Stimulated activated CD8-positive, alpha-beta memory T cell treated with anti-CD3 and anti-CD28 coated beads, Interleukin-15, amount 100 ng/mL, for 1 hour (primary cell): ENCODE results near the gene GMNN.
"Not testable (repeated sequence)": the region's sequence is repeated elsewhere in the genome, so short reads cannot be mapped to it uniquely, and the experiment has no call there.

Experiments
- DNase-seq: peaks from one replicate; pipeline ENCODE4 v3.0.0-alpha.2; 2020; ENCODE audit warnings: low read depth

Gene GMNN

DNA sequence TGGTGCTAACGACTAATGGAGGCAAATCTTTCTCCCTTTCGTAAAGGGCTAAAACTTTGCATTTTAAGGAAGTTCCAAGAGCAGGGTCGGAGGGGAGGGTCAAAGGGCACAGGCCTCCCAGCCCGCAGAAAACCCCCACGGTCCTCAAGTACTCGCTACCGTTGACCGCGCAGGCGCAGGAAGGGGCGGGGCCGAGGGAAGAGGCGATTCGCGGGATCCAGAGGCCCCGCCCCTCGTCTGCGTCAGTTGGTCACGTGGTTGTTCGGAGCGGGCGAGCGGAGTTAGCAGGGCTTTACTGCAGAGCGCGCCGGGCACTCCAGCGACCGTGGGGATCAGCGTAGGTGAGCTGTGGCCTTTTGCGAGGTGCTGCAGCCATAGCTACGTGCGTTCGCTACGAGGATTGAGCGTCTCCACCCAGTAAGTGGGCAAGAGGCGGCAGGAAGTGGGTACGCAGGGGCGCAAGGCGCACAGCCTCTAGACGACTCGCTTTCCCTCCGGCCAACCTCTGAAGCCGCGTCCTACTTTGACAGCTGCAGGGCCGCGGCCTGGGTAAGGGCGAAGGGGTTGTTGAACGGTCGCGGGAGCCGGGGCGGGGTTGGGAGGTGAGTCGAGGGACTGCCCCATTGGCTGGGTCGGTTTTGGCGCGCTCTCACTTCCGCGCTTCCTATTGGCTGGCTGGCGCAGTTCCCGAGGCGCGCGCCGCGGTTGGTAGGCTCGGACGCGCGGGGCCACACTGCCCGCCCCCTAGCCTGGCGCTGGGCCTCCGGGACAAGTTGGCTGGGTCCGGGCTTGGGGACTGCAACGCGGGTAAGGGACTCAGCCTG is at the start of gene GMNN:
Gene GMNN (plus strand): TSS at position 242 of the 824 bp plus-strand sequence. CDS start 2,310 bp downstream, outside the sequence.
- peak; percentile 98 for DNase-seq

GRCh38 chr6:24730653-24731052 is 44.1 kb upstream of the GMNN start:
- DNase-seq, result not testable (repeated sequence)

DNA sequence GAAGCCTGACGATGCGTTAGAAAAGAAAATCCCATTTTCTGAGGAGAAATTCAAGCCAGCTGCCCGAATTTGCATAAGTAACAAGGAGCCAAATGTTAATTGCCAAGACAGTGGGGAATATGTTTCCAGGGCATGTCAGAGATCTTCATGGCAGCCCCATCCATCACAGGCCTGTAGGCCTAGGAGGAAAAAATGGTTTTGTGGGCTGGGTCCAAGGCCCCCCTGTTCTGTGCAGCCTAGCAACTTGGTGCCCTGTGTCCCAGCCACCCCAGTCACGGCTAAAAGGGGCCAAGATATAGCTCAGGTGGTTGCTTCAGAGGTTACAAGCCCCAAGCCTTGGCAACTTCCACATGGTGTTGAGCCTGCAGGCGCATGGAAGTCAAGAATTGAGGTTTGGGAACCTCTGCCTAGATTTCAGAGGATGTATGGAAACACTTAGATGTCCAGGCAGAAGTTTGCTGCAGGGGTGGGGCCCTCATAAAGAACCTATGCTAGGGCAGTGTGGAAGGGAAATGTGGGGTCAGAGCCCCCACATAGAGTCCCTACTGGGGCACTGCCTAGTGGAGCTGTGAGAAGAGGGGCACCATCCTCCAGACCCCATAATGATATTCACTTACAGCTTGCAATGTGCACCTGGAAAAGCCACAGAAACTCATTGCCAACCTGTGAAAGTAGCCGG is 43.1 kb upstream of the GMNN start:
- DNase-seq, result not testable (repeated sequence)

GRCh38 chr6:24734166-24734565 is 40.6 kb upstream of the GMNN start:
- DNase-seq, result no peak

DNA sequence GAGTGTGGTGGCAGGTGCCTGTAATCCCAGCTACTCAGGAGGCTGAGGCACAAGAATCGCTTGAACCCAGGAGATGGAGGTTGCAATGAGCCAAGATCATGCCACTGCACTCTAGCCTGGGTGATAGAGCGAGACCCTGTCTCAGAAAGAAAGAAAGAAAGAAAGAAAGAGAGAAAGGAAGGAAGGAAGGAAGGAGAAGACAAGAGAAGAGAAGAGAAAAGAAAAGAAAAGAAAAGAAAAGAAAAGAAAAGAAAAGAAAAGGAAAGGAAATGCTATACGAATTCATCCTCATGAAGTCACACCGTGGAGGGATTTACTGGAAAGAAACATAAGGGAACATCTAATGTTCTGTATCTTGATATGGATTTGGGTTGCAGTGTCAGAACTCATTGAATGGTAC is 40.0 kb upstream of the GMNN start:
- DNase-seq, result not testable (repeated sequence)

DNA sequence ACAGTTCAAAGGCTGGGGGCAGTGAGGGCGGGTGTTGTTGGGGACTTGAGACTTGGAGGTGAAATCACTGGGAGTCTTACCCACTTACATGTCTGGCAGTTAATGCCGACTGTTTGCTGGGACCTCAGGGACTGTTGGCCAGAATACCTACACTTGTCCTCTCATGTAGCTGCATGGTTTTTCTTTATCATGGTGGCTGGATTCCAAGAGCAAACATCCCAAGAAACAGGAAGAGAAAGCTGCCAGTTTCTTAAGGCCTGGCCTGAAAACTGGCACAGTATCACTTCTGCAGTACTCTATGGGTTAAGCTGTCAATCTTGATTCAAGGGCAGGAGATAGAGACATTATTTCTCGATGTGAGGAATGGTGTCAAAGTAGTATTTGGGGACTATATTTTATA is 36.0 kb upstream of the GMNN start:
- no peak for DNase-seq

GRCh38 chr6:24740861-24741260 is 33.9 kb upstream of the GMNN start:
- DNase-seq, result no peak

DNA sequence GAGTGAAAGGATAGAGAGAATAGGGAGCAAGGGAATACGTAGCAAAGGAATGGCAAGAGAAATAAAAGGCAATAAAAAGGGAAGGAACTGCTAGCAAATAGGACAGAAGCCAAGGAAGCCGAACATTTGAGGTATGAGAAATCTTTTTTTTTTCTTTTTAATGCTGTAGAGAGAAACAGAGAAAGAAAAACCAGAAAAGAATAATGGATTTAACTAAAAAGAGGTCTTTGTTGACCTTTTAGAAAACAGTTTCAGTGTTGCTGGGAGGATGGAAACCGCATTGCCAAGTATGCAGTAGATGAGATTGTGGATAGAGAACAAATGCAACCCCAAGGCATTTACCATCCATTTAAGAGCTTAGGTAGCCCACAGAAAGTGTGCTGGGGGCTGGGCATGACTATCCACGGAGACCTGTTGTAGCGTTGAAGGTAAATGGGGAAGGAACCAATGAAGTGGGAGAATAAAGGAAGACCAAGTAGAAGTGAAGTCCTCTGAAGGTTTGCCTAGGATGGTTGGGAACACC is 32.5 kb upstream of the GMNN start:
- no peak for DNase-seq

DNA sequence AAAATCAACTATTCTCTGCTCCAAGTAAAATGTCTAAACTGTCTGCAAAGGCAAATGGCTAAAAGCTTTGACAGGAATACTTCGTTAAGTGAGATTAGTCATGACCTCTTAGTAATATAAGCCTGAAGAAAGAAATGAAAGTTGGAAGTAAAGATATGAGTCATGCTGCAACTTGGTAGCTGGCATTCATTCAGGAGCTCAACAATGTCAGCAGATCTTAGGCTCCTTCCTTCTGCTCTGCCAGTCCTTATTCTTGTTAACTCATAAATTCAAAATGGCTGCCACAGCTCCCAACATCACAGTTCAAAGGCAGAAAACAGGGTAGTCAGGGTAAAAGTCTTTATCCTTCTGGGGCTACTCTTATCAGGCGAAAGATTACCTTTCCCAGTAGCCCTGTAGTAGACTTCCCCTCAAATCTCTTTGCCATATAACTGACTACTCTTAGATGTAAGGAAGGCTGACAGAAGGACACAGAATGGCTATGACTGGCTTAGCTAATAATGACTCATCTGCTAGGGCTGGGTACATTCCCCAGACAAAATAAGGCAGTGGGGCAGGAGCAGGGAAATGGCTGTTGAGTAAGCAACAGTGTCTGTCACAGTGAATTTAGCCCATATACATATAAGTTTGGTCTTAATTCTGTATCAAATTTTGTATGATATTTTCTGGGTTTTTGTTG is 31.3 kb upstream of the GMNN start:
- DNase-seq, result no peak

DNA sequence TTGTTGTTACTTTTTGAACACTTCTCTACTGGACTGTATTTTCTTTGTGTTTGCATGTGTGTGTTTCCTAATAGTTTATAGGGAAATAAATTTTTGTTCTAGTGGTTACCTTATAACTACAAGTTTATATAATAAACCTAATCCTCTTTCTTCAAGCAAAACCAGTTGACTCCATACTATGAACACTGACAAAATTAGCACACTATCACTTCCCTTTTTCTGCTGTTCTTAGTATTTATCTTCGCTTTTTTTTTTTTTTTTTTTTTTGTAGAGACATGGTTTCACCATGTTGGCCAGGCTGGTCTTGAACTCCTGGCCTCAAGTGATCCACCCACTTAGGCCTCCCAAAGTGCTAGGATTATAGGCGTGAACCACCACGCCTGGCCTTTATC is 30.8 kb upstream of the GMNN start:
- DNase-seq, result no peak

DNA sequence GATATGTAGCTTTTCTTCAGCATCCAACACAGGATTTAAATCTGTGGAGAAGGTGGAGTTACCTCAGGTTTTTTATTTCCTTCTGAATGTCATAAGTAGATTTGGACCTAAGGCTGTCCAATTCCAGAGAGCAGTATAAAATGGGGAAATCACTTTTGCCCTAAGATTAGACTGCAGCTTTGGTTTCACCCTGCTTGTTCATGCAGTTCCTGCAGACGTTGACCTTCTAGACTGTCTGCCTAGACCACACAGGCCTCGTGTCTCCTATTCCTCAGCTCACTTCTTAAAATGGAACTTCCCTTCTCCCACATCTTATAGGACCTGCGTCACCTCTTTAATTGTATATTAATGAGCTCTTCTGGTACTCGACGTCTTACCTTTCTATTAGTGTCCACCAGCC is 29.8 kb upstream of the GMNN start:
- no peak for DNase-seq

GRCh38 chr6:24749297-24749696 is 25.4 kb upstream of the GMNN start:
- DNase-seq, result no peak

GRCh38 chr6:24750878-24751277 is 23.9 kb upstream of the GMNN start:
- DNase-seq, result not testable (repeated sequence)

GRCh38 chr6:24752503-24752902 is 22.2 kb upstream of the GMNN start:
- DNase-seq, result no peak

GRCh38 chr6:24752917-24753492 is 21.7 kb upstream of the GMNN start:
- no peak for DNase-seq

GRCh38 chr6:24753545-24753944 is 21.2 kb upstream of the GMNN start:
- DNase-seq, result no peak

DNA sequence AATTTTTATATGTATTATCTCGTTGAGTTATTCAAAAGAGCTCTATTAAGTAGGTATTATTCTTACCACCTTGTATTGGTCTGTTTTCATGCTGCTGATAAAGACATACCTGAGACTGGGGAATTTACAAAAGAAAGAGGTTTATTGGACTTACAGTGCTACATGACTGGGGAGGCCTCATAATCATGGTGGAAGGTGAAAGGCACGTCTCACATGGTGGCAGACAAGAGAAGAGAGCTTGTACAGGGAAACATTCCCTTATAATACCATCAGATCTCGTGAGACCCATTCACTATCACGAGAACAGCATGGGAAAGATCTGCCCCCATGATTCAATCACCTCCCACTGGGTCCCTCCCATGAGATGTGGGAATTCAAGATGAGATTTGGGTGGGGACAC is 20.4 kb upstream of the GMNN start:
- not testable (repeated sequence) for DNase-seq

- DNase-seq, result no peak
Measured at GRCh38 chr6:24755279-24755678, 19.5 kb upstream of the GMNN start.

GRCh38 chr6:24757611-24758010 is 17.1 kb upstream of the GMNN start:
- no peak for DNase-seq

- DNase-seq, result no peak
Measured at GRCh38 chr6:24759718-24760117, 15.0 kb upstream of the GMNN start.

DNA sequence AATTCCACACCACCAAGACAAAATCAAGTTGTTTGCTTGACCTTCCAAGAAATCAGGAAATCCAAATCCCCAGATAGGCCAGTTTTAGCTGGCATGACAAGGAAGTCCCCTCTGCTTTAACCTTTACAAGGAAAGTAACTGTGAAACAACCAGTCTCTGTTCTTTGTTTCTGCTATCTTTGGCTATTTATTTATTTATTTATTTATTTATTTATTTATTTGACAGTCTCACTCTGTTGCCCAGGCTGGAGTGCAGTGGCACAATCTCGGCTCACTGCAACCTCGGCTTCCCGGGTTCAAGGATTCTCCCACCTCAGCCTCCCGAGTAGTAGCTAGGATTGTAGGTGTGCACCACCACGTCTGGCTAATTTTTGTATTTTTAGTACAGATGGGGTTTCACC is 14.5 kb upstream of the GMNN start:
- DNase-seq, result no peak

- no peak for DNase-seq
Measured at GRCh38 chr6:24761193-24761835, 13.4 kb upstream of the GMNN start.
